Esophagus muscularis mucosa (tissue), 4 donors: ENCODE results near the gene RASGRF1. TPM values are rescaled to one million over a fixed set of nuclear protein-coding genes. Genes with fewer than 3 reads are reported as not detected.

Source experiments
- DNase-seq: peaks from one replicate; pipeline ENCODE4 v3.0.0-alpha.2; 2017; ENCODE audit errors: extremely low spot score
- H3K27ac ChIP-seq, 4 donors: fragments of 200-600 bp; sonication (generic); replicated peaks in 1 of 4; 1 replicate in 3 of 4; 2 replicates in 1 of 4; pipeline ENCODE4 v1.5.1; 2016 to 2019; ENCODE audit warnings: mild to moderate bottlenecking in 1 of 4
- H3K27me3 ChIP-seq, 4 donors: fragments of 200-600 bp; sonication (generic); one replicate each; pipeline versions ENCODE4 v1.5.1 to v1.6.0; 2016 to 2019
- H3K36me3 ChIP-seq, 4 donors: fragments of 200-600 bp; sonication (generic); one replicate each; pipeline ENCODE4 v1.5.1; 2016 to 2019
- H3K4me1 ChIP-seq, 4 donors: fragments of 200-600 bp; sonication (generic); one replicate each; pipeline ENCODE4 v1.5.1; 2016 to 2019
- H3K4me3 ChIP-seq, 4 donors: fragments of 200-600 bp; sonication (generic); 1 replicate in 2 of 4; 2 replicates in 2 of 4; pipeline ENCODE4 v1.5.1; 2016 to 2019; ENCODE audit warnings: mild to moderate bottlenecking in 4 of 4, moderate library complexity in 1 of 4
- H3K9me3 ChIP-seq, 4 donors: fragments of 200-600 bp; sonication (generic); 1 replicate in 3 of 4; 2 replicates in 1 of 4; pipeline ENCODE4 v1.5.1; 2016 to 2019
- EP300 ChIP-seq: sonication (generic); formaldehyde crosslinking; IDR thresholded peaks from one replicate; pipeline ENCODE4 v1.6.1; 2017; ENCODE audit warnings: antibody characterized with exemption
- POLR2A ChIP-seq: fragments of 450-650 bp; IDR thresholded peaks from one replicate; pipeline ENCODE4 v1.6.1; 2017; ENCODE audit warnings: antibody characterized with exemption, moderate library complexity, mild to moderate bottlenecking, low read depth
- POLR2AphosphoS5 ChIP-seq, 2 donors: sonication (generic); formaldehyde crosslinking; IDR thresholded peaks; one replicate each; pipeline ENCODE4 v1.6.1; 2017; ENCODE audit warnings: antibody characterized with exemption in 2 of 2
- WGBS: methylation state at CpG from one replicate; pipeline ENCODE4 v1.1.5; 2018; 5-methylcytosine and 5-hydroxymethylcytosine counted together
- intact Hi-C: fragments of 100-400 bp; cut with DNase I; formaldehyde crosslinking; loops from one replicate; pipeline ENCODE4 v1.15.1; 2023
- total RNA-seq, 4 donors: library from RNA; depleted of rRNA; stranded (reverse); fragments of >200 nt; gene quantifications; one replicate each; pipeline versions ENCODE4 v1.1.0 to v1.2.1, GENCODE V29; 2016
- TF ChIP-seq, protein P1 (sequence below), 3 experiments: fragments of 200-600 bp in 2 of 3; fragments of 450-650 bp in 1 of 3; sonication (generic) in 2 of 3; IDR thresholded peaks; one replicate each; pipeline ENCODE4 v1.5.1; 2017 to 2019; ENCODE audit warnings: antibody characterized with exemption in 3 of 3, mild to moderate bottlenecking in 2 of 3, moderate library complexity in 1 of 3

The RASGRF1 gene
- total RNA-seq, 4 donors from 2014 or later, result 0.17 to 0.23 TPM; not detected in 2

DNA sequence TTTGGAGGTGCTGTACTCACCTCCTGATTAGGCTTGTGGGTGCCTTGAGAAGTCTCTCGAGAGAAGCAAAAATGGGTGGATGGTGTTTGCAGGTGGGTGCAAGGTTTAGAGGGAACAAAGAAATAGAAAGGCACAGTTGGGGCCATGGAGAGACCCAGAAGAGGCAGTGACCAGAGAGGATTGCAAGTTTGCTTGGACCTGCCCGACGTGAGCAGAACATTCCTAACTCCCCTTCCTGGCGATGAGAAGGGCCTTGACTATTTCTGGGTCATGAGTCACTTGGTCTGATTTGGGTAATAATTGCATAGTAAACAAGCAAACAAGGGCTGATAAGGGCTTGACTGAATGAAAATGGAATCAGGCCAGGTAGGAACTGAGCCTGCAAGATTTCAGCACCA, 138.7 kb downstream of the RASGRF1 start:
- no peak for DNase-seq
- H3K27me3 ChIP-seq, result no peaks in the 10 kb centered on the region
- no peak overlapping the region for H3K4me3 ChIP-seq
- TF ChIP-seq POLR2A (no peak), EP300 (no peak)
- H3K4me1 ChIP-seq, result peaks cover 9 to 21% (median 10%) of the 10 kb centered on the region in 4 donors
- intact Hi-C loops, result no loop called here
- no peak overlapping the region for H3K27ac ChIP-seq
- no peaks in the 10 kb centered on the region for H3K9me3 ChIP-seq
- WGBS, result 80% methylated on average over 4 of the region's 4 CpGs
- no peaks in the 10 kb centered on the region for H3K36me3 ChIP-seq

DNA sequence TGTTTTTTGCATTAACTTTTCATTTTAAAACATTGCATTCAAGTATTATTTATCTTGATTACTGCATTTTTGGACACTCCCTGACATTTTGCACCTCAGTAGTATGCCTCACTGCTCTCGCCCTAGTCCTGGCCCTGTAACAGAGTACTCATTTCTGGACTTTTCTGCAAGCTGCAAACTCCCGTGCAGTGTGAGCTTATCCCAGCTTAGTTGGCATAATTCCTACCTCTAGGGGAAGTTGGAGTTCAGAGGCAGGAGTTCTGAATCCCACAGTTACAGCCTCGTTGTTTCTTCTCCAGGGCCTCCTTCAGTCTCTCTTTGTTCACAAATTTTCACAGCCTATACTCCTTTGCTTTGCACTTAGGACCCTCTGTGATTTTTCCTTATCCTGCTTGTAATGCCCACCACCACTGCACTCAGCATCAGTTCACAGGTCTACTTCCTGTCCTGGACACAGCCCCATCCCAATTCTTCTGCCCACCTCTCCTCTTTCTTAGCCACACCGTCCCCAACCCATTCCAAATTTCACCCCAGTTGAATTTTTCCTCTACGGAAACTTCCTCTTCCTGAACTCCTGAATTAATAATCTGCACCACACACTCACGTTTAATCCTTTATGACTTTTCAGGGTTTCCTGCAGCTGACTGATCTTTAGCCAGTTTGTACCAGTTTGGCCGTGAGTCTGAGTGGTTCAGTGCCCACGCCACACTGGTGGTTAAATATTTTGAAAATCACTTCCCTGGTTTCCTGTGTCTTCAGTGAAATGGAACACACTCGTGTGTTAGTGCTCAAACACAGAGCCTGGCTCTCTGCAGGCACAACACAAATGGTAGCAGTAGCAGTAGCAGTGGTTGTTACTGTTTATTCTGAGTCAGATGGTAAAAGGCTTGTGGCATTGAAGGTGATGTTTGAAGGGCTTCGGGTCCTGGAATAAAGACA, 139.4 kb downstream of the RASGRF1 start:
- Histone ChIP-seq H3K4me1 (peaks cover 9 to 21% (median 10%) of the 10 kb centered on the region in 4 donors), H3K36me3 (no peaks in the 10 kb centered on the region), H3K27me3 (no peaks in the 10 kb centered on the region), H3K4me3 (no peak overlapping the region), H3K27ac (no peak overlapping the region), H3K9me3 (no peaks in the 10 kb centered on the region)
- TF ChIP-seq POLR2A, result no peak
- TF ChIP-seq POLR2AphosphoS5 (IDR thresholded peaks at IDR 0.05), result no peak
- TF ChIP-seq, protein P1, sequence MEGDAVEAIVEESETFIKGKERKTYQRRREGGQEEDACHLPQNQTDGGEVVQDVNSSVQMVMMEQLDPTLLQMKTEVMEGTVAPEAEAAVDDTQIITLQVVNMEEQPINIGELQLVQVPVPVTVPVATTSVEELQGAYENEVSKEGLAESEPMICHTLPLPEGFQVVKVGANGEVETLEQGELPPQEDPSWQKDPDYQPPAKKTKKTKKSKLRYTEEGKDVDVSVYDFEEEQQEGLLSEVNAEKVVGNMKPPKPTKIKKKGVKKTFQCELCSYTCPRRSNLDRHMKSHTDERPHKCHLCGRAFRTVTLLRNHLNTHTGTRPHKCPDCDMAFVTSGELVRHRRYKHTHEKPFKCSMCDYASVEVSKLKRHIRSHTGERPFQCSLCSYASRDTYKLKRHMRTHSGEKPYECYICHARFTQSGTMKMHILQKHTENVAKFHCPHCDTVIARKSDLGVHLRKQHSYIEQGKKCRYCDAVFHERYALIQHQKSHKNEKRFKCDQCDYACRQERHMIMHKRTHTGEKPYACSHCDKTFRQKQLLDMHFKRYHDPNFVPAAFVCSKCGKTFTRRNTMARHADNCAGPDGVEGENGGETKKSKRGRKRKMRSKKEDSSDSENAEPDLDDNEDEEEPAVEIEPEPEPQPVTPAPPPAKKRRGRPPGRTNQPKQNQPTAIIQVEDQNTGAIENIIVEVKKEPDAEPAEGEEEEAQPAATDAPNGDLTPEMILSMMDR (IDR thresholded peaks at IDR 0.05), result peak in 2 of 3 experiments; percentile 8 to 42
- TF ChIP-seq EP300, result no peak
- intact Hi-C loops, result no loop called here
- WGBS, result 59% methylated on average over 10 of the region's 10 CpGs
- DNase-seq, result no peak

DNA sequence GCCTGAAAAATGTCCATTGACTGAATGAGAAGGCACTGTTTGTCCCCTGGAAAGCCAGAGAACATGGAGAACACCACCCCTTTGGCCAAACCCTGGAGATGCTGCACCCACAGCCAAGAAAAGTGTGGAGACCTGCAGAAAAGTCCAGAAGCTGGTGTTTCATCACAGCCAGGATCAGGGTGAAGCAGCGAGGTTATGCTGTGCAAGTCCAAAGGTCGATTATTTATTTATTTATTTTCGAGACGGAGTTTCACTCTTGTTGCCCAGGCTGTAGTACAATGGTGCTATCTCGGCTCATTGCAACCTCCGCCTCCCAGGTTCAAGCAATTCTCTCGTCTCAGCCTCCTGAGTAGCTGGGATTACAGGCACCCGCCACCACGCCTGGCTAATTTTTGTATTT, 140.2 kb downstream of the RASGRF1 start:
- H3K9me3 ChIP-seq, result no peaks in the 10 kb centered on the region
- H3K27ac ChIP-seq, result no peak overlapping the region
- WGBS, result 94% methylated on average over 9 of the region's 9 CpGs
- intact Hi-C loops, result no loop called here
- DNase-seq, result no peak
- no peak overlapping the region for H3K4me3 ChIP-seq
- TF ChIP-seq POLR2AphosphoS5 (IDR thresholded peaks at IDR 0.05) (no peak), EP300 (no peak), POLR2A (no peak)
- TF ChIP-seq, protein P1 (IDR thresholded peaks at IDR 0.05), result no peak
- H3K36me3 ChIP-seq, result no peaks in the 10 kb centered on the region
- no peaks in the 10 kb centered on the region for H3K27me3 ChIP-seq
- H3K4me1 ChIP-seq, result peaks cover 10 to 21% (median 11%) of the 10 kb centered on the region in 4 donors

DNA sequence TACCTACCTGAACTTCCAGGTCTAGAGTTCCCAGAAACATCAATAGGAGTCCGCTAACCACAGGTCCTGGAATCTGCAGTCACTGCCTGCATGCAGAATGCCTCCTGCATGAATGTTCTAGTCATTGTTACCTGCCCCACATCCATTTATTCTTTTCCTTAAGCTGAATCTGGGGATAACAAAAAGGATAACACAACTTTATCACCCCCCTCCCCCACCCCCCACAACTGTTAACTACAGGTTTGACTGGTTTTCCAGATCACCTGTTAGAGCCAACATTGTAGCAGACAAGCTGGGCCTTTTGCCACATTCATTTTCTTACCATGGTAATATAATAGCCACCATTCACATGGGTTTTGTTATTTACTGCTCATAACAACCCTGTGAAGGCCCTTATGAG, 141.1 kb downstream of the RASGRF1 start:
- WGBS, result 0% methylated on average over 1 of the region's 1 CpG
- Histone ChIP-seq H3K4me3 (no peak overlapping the region), H3K27me3 (no peaks in the 10 kb centered on the region), H3K27ac (no peak overlapping the region), H3K4me1 (peaks cover 10 to 30% (median 20%) of the 10 kb centered on the region in 4 donors), H3K36me3 (no peaks in the 10 kb centered on the region), H3K9me3 (peaks cover 0 to 5% (median 0%) of the 10 kb centered on the region in 4 donors)
- DNase-seq, result no peak
- intact Hi-C loops, result no loop called here
- TF ChIP-seq, protein P1 (IDR thresholded peaks at IDR 0.05), result no peak
- TF ChIP-seq EP300 (no peak), POLR2AphosphoS5 (IDR thresholded peaks at IDR 0.05) (no peak), POLR2A (no peak)

DNA sequence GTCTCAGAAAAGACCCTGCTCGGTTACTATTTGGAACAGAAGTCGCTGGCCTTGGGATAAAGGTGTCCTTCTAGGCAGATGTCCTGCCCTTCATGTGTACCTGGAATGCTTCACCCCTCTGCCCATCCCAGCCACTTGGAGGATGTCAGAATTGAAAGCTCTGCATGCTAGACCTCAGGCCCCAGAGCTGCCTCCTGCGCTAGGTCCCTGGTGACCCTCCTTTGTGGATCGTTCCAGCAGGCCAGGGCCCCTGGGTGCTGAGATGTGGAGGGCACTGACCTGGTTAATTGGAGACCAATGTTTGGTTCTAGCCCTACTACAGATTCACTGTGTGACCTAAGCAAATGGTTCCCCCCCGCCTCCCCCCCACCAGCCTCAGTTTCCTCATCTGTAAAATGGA, 143.1 kb downstream of the RASGRF1 start:
- Histone ChIP-seq H3K27ac (no peak overlapping the region), H3K4me3 (no peak overlapping the region), H3K4me1 (peaks cover 15 to 40% (median 31%) of the 10 kb centered on the region in 4 donors), H3K36me3 (no peaks in the 10 kb centered on the region), H3K27me3 (no peaks in the 10 kb centered on the region), H3K9me3 (peaks cover 0 to 5% (median 0%) of the 10 kb centered on the region in 4 donors)
- intact Hi-C loops, result no loop called here
- WGBS, result 89% methylated on average over 4 of the region's 5 CpGs
- no peak for DNase-seq
- TF ChIP-seq, protein P1 (IDR thresholded peaks at IDR 0.05), result no peak
- TF ChIP-seq POLR2A (no peak), POLR2AphosphoS5 (IDR thresholded peaks at IDR 0.05) (no peak), EP300 (no peak)
